Breast epithelium (tissue), 4 donors: ENCODE measurements around the gene TMEM26. TPM values are rescaled to one million over a fixed set of nuclear protein-coding genes. Genes with fewer than 3 reads are reported as not detected.
"Not testable (repeated sequence)": the region's sequence is repeated elsewhere in the genome, so short reads cannot be mapped to it uniquely, and the experiment has no call there.

Experiments
- DNase-seq, 2 donors: peaks; one replicate each; pipeline ENCODE4 v3.0.0-alpha.2; 2019; ENCODE audit warnings: low spot score in 2 of 2
- H3K27ac ChIP-seq, 2 donors: fragments of 200-600 bp; sonication (generic) in 1 of 2; one replicate each; pipeline ENCODE4 v1.5.1; 2016 to 2019; ENCODE audit warnings: mild to moderate bottlenecking in 1 of 2
- H3K27me3 ChIP-seq, 2 donors: fragments of 200-600 bp; sonication (generic) in 1 of 2; one replicate each; pipeline versions ENCODE4 v1.5.1 to v1.6.0; 2017 to 2019; ENCODE audit warnings: control low read depth in 1 of 2, mild to moderate bottlenecking in 1 of 2
- H3K36me3 ChIP-seq: fragments of 200-600 bp; one replicate; pipeline ENCODE4 v1.5.1; 2019
- H3K4me1 ChIP-seq, 2 donors: fragments of 200-600 bp; sonication (generic); one replicate each; pipeline ENCODE4 v1.5.1; 2016 to 2019; ENCODE audit warnings: control low read depth in 1 of 2
- H3K4me3 ChIP-seq, 3 donors: fragments of 200-600 bp; sonication (generic); 1 replicate in 2 of 3; 2 replicates in 1 of 3; pipeline ENCODE4 v1.5.1; 2016 to 2019; ENCODE audit warnings: mild to moderate bottlenecking in 3 of 3, moderate library complexity in 2 of 3
- H3K9me3 ChIP-seq, 2 donors: fragments of 200-600 bp; sonication (generic) in 1 of 2; one replicate each; pipeline ENCODE4 v1.5.1; 2016 to 2019; ENCODE audit warnings: control low read depth in 1 of 2
- POLR2A ChIP-seq: fragments of 450-650 bp; IDR thresholded peaks from one replicate; pipeline ENCODE4 v1.6.1; 2016; ENCODE audit warnings: antibody characterized with exemption, mild to moderate bottlenecking, moderate library complexity
- POLR2AphosphoS5 ChIP-seq, 3 donors: sonication (generic); formaldehyde crosslinking; IDR thresholded peaks; one replicate each; pipeline ENCODE4 v1.6.1; 2017; ENCODE audit warnings: antibody characterized with exemption in 3 of 3
- intact Hi-C: fragments of 100-400 bp; cut with DNase I; formaldehyde crosslinking; loops from one replicate; pipeline ENCODE4 v1.15.1; 2023; ENCODE audit warnings: low total_unique reads
- total RNA-seq, 3 donors: library from RNA; depleted of rRNA; stranded (reverse); fragments of >200 nt; gene quantifications; one replicate each; pipeline ENCODE4 v1.1.0, GENCODE V29; 2016
- TF ChIP-seq, protein P1 (sequence below), 3 donors: fragments of 450-650 bp; IDR thresholded peaks; one replicate each; pipeline ENCODE4 v1.5.1; 2016 to 2017; ENCODE audit warnings: antibody characterized with exemption in 3 of 3, mild to moderate bottlenecking in 3 of 3, moderate library complexity in 3 of 3

Gene TMEM26
- total RNA-seq, 3 donors from 2014 or later, result 17.4 to 19.0 TPM; not detected in 1

GRCh38 chr10:61391281-61391680 is 61.9 kb downstream of the TMEM26 start:
- no peaks in the 10 kb centered on the region for H3K27me3 ChIP-seq
- intact Hi-C loops, result no loop called here

GRCh38 chr10:61390851-61391250 is 62.3 kb downstream of the TMEM26 start:
- no peaks in the 10 kb centered on the region for H3K9me3 ChIP-seq
- TF ChIP-seq, protein P1, sequence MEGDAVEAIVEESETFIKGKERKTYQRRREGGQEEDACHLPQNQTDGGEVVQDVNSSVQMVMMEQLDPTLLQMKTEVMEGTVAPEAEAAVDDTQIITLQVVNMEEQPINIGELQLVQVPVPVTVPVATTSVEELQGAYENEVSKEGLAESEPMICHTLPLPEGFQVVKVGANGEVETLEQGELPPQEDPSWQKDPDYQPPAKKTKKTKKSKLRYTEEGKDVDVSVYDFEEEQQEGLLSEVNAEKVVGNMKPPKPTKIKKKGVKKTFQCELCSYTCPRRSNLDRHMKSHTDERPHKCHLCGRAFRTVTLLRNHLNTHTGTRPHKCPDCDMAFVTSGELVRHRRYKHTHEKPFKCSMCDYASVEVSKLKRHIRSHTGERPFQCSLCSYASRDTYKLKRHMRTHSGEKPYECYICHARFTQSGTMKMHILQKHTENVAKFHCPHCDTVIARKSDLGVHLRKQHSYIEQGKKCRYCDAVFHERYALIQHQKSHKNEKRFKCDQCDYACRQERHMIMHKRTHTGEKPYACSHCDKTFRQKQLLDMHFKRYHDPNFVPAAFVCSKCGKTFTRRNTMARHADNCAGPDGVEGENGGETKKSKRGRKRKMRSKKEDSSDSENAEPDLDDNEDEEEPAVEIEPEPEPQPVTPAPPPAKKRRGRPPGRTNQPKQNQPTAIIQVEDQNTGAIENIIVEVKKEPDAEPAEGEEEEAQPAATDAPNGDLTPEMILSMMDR (IDR thresholded peaks at IDR 0.05), result no peak
- TF ChIP-seq POLR2AphosphoS5 (IDR thresholded peaks at IDR 0.05) (no peak), POLR2A (no peak)
- H3K36me3 ChIP-seq, result no peaks in the 10 kb centered on the region
- no peak overlapping the region for H3K4me3 ChIP-seq
- no peaks in the 10 kb centered on the region for H3K27me3 ChIP-seq
- intact Hi-C loops, result no loop called here
- H3K27ac ChIP-seq, result no peak overlapping the region
- no peak for DNase-seq
- no peaks in the 10 kb centered on the region for H3K4me1 ChIP-seq

More at GRCh38 chr10:61391281-61391680, 61.9 kb downstream of the TMEM26 start:
- Histone ChIP-seq H3K36me3 (no peaks in the 10 kb centered on the region), H3K4me3 (no peak overlapping the region), H3K27ac (no peak overlapping the region), H3K4me1 (no peaks in the 10 kb centered on the region), H3K9me3 (no peaks in the 10 kb centered on the region)
- TF ChIP-seq, protein P1 (IDR thresholded peaks at IDR 0.05), result no peak
- TF ChIP-seq POLR2A (no peak), POLR2AphosphoS5 (IDR thresholded peaks at IDR 0.05) (no peak)
- no peak for DNase-seq

DNA sequence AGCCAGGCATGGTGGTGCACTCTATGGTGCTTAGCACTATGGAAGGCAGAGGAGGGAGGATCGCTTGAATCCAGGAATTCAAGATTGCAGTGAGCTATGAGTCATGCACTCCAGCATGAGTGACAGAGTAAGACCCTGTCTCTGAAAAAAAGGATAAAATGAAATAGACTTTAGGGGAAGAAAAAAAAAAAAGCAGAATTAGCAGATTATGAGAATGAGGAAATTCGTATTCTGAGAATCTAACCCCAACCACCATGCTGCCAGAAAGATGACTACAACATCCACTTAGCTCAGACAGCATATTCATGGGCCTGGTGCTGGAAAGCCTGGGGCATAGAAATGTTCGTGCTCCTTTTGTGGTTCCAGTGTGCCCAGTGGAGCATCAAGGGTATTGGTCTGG is 63.3 kb downstream of the TMEM26 start:
- no peak for DNase-seq
- TF ChIP-seq POLR2AphosphoS5 (IDR thresholded peaks at IDR 0.05), result no peak
- TF ChIP-seq, protein P1 (IDR thresholded peaks at IDR 0.05), result no peak
- no peak for TF ChIP-seq POLR2A
- intact Hi-C loops, result no loop called here
- Histone ChIP-seq H3K27me3 (no peaks in the 10 kb centered on the region), H3K9me3 (no peaks in the 10 kb centered on the region), H3K27ac (no peak overlapping the region), H3K4me3 (no peak overlapping the region), H3K36me3 (no peaks in the 10 kb centered on the region), H3K4me1 (no peaks in the 10 kb centered on the region)

DNA sequence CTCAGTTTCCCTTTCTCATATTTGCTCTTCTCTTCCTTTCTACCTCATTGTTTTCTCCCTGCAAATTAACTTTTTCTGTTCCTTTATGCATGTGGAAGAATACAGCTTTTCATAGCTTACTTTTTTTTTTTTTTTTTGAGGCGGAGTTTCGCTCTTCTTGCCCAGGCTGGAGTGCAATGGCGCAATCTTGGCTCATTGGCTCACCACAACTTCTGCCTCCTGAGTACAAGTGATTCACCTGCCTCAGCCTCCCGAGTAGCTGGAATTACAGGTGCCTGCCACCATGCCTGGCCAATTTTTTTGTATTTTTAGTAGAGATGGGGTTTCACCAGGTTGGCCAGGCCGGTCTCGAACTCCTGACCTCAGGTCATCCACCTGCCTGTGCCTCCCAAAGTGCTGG is 64.2 kb downstream of the TMEM26 start:
- H3K36me3 ChIP-seq, H3K27me3 ChIP-seq, H3K27ac ChIP-seq, intact Hi-C loops, H3K4me1 ChIP-seq, H3K4me3 ChIP-seq, H3K9me3 ChIP-seq, DNase-seq: not testable (repeated sequence)

DNA sequence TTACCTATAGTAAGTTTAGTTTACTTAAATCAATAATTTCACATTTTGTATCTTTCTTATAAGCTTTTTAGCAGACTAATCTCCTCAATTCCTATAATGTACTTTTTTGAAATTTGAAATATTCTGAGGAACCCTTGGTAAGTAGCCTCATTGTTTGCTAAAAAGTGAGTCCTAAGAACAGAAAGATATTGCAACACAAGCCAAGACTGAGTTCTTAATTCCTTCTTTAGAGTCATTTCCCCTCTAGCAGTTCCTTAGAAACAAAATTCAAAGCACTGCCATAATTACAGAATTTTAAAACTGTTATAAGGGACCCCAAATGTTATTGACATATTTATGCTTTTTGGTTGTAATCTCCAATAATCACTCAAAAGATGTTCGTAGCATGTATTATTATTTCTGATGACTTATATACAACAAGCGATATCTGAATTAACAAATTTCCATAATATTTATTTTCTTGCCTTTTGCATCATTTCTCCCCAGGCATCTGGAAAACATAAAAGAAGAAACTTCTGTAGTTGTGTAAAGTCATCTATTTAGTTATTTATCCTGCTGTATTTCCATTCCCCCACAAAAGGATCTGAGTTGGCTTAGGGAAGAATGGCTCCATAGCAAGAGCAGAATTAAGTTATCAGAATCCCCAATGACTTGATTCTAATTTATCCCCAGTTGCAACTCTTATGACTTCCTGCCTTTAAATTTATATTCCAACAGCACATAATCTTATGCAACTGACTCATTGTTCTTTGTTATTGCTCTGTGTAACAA is 67.8 kb downstream of the TMEM26 start:
- no peaks in the 10 kb centered on the region for H3K9me3 ChIP-seq

DNA sequence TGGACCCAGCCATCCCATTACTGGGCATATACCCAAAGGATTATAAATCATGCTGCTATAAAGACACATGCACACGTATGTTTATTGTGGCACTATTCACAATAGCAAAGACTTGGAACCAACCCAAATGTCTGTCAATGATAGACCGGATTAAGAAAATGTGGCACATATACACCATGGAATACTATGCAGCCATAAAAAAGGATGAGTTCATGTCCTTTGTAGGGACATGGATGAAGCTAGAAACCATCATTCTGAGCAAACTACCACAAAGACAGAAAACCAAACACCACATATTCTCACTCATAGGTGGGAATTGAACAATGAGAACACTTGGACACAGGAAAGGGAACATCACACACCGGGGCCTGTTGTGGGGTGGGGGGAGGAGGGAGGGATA is 72.0 kb downstream of the TMEM26 start:
- H3K27me3 ChIP-seq, H3K27ac ChIP-seq, DNase-seq, intact Hi-C loops, H3K9me3 ChIP-seq, H3K36me3 ChIP-seq, H3K4me3 ChIP-seq, H3K4me1 ChIP-seq: not testable (repeated sequence)

More for the DNA sequence above, 67.8 kb downstream of the TMEM26 start:
- no peak for TF ChIP-seq POLR2A
- TF ChIP-seq, protein P1 (IDR thresholded peaks at IDR 0.05), result no peak
- no peak for TF ChIP-seq POLR2AphosphoS5 (IDR thresholded peaks at IDR 0.05)
- intact Hi-C loops, result no loop called here
- Histone ChIP-seq H3K4me3 (no peak overlapping the region), H3K27ac (no peak overlapping the region), H3K27me3 (no peaks in the 10 kb centered on the region), H3K4me1 (no peaks in the 10 kb centered on the region), H3K36me3 (no peaks in the 10 kb centered on the region)
- no peak for DNase-seq
